HG03139 (cell line): Measurements from ENCODE around the gene PCK2.

Experiments
- ATAC-seq: cut with Tn5 transposase; IDR thresholded peaks from one replicate; pipeline ENCODE4 v1.9.1; 2021; ENCODE audit not compliant: unreplicated experiment

Gene PCK2

GRCh38 chr14:24150567-24150966, 56.5 kb downstream of the PCK2 start:
- ATAC-seq, result no peak

DNA sequence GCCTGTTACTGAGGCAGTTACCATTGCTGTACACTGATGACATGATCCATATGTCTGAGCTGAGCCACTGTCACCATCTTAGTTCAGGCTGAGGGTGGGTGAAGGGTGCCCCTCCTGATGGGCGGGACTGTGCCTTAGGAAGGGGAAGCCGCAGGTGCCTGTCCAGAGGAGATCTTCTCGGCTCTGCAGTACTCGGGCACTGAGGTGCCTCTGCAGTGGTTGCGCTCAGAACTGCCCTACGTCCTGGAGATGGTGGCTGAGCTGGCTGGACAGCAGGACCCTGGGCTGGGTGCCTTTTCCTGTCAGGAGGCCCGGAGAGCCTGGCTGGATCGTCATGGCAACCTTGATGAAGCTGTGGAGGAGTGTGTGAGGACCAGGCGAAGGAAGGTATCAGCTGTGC, 56.9 kb downstream of the PCK2 start:
- ATAC-seq, result no peak

DNA sequence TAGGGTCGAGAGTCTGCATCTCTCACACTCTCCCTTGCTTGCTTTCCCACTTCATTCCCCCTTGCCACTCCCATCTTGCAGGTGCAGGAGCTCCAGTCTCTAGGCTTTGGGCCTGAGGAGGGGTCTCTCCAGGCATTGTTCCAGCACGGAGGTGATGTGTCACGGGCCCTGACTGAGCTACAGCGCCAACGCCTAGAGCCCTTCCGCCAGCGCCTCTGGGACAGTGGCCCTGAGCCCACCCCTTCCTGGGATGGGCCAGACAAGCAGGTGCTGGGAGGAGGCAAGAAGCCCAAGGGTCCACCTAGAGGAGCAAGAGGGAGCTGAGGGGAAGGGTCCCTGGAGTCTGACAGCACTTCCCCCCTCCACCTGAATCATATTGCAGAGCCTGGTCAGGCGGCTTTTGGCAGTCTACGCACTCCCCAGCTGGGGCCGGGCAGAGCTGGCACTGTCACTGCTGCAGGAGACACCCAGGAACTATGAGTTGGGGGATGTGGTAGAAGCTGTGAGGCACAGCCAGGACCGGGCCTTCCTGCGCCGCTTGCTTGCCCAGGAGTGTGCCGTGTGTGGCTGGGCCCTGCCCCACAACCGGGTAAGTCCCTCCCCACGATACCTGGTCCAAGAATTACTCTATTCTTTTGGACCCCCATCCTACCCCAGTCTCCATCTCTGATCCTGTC, 57.4 kb downstream of the PCK2 start:
- ATAC-seq, result no peak
